Ovary (tissue), 9 donors: ENCODE results near the gene PADI4. TPM values are rescaled to one million over a fixed set of nuclear protein-coding genes. Genes with fewer than 3 reads are reported as not detected.

Experiments used
- DNase-seq, 5 donors: peaks; one replicate each; pipeline ENCODE4 v3.0.0-alpha.2; 2019 to 2020
- H3K27ac ChIP-seq, 2 donors: fragments of 200-600 bp; one replicate each; pipeline versions ENCODE4 v1.5.1 to v1.8.0; 2019 to 2022
- H3K27me3 ChIP-seq: fragments of 200-600 bp; one replicate; pipeline ENCODE4 v1.8.0; 2022
- H3K36me3 ChIP-seq: fragments of 200-600 bp; sonication (generic); one replicate; pipeline ENCODE4 v1.5.1; 2019
- H3K4me1 ChIP-seq: one replicate; pipeline ENCODE4 v1.8.1; 2013; ENCODE audit warnings: mild to moderate bottlenecking, moderate library complexity; ENCODE audit not compliant: insufficient read depth
- H3K4me3 ChIP-seq: fragments of 200-600 bp; sonication (generic); one replicate; pipeline ENCODE4 v1.5.1; 2017
- H3K9me3 ChIP-seq, 2 donors: fragments of 200-600 bp in 1 of 2; sonication (generic) in 1 of 2; one replicate each; pipeline versions ENCODE4 v1.5.1 to v1.8.1; 2013 to 2019; ENCODE audit warnings: mild to moderate bottlenecking in 1 of 2, moderate library complexity in 1 of 2
- CTCF ChIP-seq, 3 donors: fragments of 450-650 bp in 2 of 3; fragments of 200-600 bp in 1 of 3; IDR thresholded peaks; one replicate each; pipeline versions ENCODE4 v1.5.1 to v1.8.0; 2016 to 2022; ENCODE audit warnings: antibody characterized with exemption in 3 of 3, mild to moderate bottlenecking in 1 of 3
- EP300 ChIP-seq: sonication (generic); formaldehyde crosslinking; IDR thresholded peaks from one replicate; pipeline ENCODE4 v1.6.1; 2017; ENCODE audit warnings: antibody characterized with exemption
- POLR2A ChIP-seq: fragments of 450-650 bp; IDR thresholded peaks from one replicate; pipeline ENCODE4 v1.6.1; 2017; ENCODE audit warnings: antibody characterized with exemption, mild to moderate bottlenecking, moderate library complexity
- WGBS, 3 donors: extraction: QIAGEN DNeasy Blood & Tissue Kit in 1 of 3; methylation state at CpG; one replicate each; pipeline versions ENCODE4 v1.1.5 to v1.1.7; 2013 to 2017; 5-methylcytosine and 5-hydroxymethylcytosine counted together
- intact Hi-C, 4 donors: fragments of 100-400 bp; cut with DNase I; formaldehyde crosslinking; loops; one replicate each; pipeline versions ENCODE4 v1.11.0 to v1.15.1; 2022 to 2023
- polyA plus RNA-seq, 2 donors: library from polyadenylated mRNA; stranded (reverse); fragments of 200-250 nt in 1 of 2; fragments of 350-450 nt in 1 of 2; fragmentation: Illumina TruSeq in 1 of 2; extraction: RNeasy Lipid Tissue Mini Kit (QIAGEN cat#74804) in 1 of 2; gene quantifications; one replicate each; pipeline ENCODE4 v1.2.3, GENCODE V29; 2013 to 2014
- total RNA-seq, 7 donors: library from RNA; depleted of rRNA in 2 of 7; stranded (reverse); fragments of >200 nt in 2 of 7; fragmentation: NEBNext Ultra II Directional in 3 of 7; extraction: Animal tissue kit (Norgen Biotek cat#: 25700) in 3 of 7; gene quantifications; one replicate each; pipeline versions ENCODE4 v1.1.0 to v1.2.4, GENCODE V29; 2016 to 2023
- donor health status: DM: no; HTN: no; CAD: no; lungs with moderate emphysema.
- donor health status: DM: no; HTN: no; CAD: no.
- donor health status: Bipolar disorder and iron deficiency.
- donor health status: DM: yes; HTN: yes; CAD: no.
- donor health status: DM: no; HTN: no; CAD: no.
- donor health status: DM: yes; HTN: yes; CAD: no.

Gene PADI4
- total and polyA plus RNA-seq, 9 donors, result 0.10 to 1.8 (median 0.25) TPM; not detected in 3

DNA sequence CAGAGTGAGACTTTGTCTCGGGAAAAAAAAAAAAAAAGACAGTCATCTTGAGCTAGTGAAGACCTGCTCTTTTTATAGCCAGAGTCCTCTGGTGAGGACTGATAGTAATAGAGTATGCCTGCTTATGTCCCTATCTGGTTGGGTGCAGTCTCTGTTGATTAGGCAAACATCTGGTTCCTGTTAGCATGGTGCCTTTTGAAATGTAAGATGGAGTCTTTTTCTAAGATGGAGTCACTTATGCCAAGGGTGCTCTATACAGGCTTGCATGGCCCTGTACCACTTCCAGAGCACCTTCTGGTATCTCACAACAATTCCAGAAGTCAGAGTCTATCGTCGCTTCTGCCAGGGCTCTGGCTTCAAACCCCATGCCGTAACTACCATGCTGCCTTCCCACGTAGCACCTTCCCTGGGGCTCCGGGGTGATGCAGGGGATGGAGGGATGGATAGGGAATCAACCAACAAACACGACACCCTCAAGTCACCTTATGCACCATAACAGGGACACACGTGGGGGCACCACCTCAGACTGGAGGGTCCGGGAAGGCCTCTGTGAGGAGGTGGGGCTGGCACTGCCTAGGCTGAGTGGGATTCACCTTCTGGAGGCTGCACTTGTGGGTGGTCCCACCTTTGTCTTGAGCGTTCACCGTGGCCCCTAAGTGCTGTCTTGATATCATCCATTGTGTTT, 52.4 kb downstream of the PADI4 start:
- TF ChIP-seq EP300 (no peak), POLR2A (no peak), CTCF (IDR thresholded peaks at IDR 0.05) (no peak)

DNA sequence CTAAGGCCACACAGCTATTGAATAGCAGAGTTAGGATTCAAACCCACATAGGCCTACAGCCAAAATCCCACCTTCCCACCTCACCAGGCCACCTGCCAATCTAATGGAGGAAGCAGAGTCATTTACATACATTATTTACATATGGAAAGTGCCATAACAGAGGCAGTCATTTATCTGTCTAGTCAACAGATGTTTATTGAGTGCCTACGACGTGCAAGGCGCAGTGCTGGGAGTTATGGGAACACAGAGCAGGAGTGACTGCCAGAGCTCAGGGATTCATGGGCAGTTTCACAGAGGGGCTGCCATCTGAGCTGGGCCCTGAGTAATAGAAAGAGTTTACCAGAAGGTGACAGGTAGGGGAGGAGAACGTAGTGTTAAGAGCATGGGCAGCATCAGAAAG, 53.7 kb downstream of the PADI4 start:
- no peak for TF ChIP-seq EP300
- TF ChIP-seq CTCF (IDR thresholded peaks at IDR 0.05), result no peak
- TF ChIP-seq POLR2A, result no peak
- no peaks in the 10 kb centered on the region for H3K4me1 ChIP-seq
- no peaks in the 10 kb centered on the region for H3K9me3 ChIP-seq
- H3K27ac ChIP-seq, result no peak overlapping the region
- intact Hi-C loops, result no loop called here
- 86 to 91% (median 89%) methylated on average over 4 of the region's 4 CpGs for WGBS, 3 donors
- H3K27me3 ChIP-seq, result no peaks in the 10 kb centered on the region
- no peak overlapping the region for H3K4me3 ChIP-seq
- DNase-seq, result no peak
- no peaks in the 10 kb centered on the region for H3K36me3 ChIP-seq

More for the DNA sequence above, 52.4 kb downstream of the PADI4 start:
- Histone ChIP-seq H3K4me3 (no peak overlapping the region), H3K9me3 (no peaks in the 10 kb centered on the region), H3K27ac (no peak overlapping the region), H3K4me1 (no peaks in the 10 kb centered on the region), H3K36me3 (no peaks in the 10 kb centered on the region), H3K27me3 (no peaks in the 10 kb centered on the region)
- 81 to 87% (median 83%) methylated on average over 11 of the region's 11 CpGs for WGBS, 3 donors
- DNase-seq, result no peak
- intact Hi-C loops, result no loop called here

- intact Hi-C loops, result no loop called here
- 81 to 88% (median 81%) methylated on average over 8 to 12 of the region's 12 CpGs for WGBS, 3 donors
- no peaks in the 10 kb centered on the region for H3K27me3 ChIP-seq
These were observed 55.4 kb downstream of the PADI4 start for GRCh38 chr1:17363351-17363750.

DNA sequence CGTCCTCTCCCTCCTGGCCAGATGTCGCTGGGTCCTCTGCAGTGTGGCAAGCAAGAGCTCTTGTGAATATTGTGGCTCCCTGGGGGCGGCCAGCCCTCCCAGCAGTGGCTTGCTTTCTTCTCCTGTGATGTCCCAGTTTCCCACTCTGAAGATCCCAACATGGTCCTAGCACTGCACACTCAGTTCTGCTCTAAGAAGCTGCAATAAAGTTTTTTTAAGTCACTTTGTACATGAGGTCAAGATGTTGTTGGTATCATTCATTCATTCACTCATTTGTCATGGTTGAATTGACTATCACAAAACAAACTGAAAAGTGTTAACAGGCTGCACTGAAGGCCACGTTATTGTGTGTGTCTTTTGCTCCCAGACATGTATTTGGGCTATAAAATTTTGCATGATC, 55.8 kb downstream of the PADI4 start:
- Histone ChIP-seq H3K4me3 (no peak overlapping the region), H3K27me3 (no peaks in the 10 kb centered on the region), H3K27ac (no peak overlapping the region), H3K9me3 (no peaks in the 10 kb centered on the region), H3K4me1 (no peaks in the 10 kb centered on the region), H3K36me3 (no peaks in the 10 kb centered on the region)
- intact Hi-C loops, result no loop called here
- WGBS, 3 donors, result 76 to 82% (median 79%) methylated on average over 4 of the region's 4 CpGs
- TF ChIP-seq CTCF (IDR thresholded peaks at IDR 0.05) (no peak), POLR2A (no peak), EP300 (no peak)
- DNase-seq, result no peak

More at GRCh38 chr1:17363351-17363750, 55.4 kb downstream of the PADI4 start:
- Histone ChIP-seq H3K9me3 (no peaks in the 10 kb centered on the region), H3K36me3 (no peaks in the 10 kb centered on the region), H3K27ac (no peak overlapping the region), H3K4me3 (no peak overlapping the region), H3K4me1 (no peaks in the 10 kb centered on the region)
- no peak for DNase-seq
- TF ChIP-seq POLR2A (no peak), CTCF (IDR thresholded peaks at IDR 0.05) (no peak), EP300 (no peak)
